NCI-H510A (cell line): ENCODE results near the gene AQP10.
"Not testable (repeated sequence)": the region's sequence is repeated elsewhere in the genome, so short reads cannot be mapped to it uniquely, and the experiment has no call there.

ENCODE experiments used
- DNase-seq: peaks from one replicate; lab custom pipeline; 2025; lab: John Stamatoyannopoulos, UW

AQP10 gene

DNA sequence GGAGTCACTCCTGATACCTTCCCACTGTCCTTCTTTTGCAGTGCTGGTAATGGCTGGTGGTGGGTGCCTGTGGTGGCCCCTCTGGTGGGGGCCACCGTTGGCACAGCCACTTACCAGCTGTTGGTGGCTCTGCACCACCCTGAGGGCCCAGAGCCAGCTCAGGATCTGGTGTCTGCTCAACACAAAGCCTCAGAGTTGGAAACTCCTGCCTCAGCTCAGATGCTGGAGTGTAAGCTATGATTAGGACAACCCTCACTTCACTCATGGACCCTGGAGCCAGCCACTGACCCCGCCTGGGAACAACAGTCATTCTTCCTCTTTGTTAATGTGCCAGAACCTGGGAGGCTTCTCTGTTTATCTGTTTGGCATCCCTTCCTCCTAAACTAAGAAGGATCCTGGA, 3.3 kb downstream of the AQP10 start:
- DNase-seq = no peak

DNA sequence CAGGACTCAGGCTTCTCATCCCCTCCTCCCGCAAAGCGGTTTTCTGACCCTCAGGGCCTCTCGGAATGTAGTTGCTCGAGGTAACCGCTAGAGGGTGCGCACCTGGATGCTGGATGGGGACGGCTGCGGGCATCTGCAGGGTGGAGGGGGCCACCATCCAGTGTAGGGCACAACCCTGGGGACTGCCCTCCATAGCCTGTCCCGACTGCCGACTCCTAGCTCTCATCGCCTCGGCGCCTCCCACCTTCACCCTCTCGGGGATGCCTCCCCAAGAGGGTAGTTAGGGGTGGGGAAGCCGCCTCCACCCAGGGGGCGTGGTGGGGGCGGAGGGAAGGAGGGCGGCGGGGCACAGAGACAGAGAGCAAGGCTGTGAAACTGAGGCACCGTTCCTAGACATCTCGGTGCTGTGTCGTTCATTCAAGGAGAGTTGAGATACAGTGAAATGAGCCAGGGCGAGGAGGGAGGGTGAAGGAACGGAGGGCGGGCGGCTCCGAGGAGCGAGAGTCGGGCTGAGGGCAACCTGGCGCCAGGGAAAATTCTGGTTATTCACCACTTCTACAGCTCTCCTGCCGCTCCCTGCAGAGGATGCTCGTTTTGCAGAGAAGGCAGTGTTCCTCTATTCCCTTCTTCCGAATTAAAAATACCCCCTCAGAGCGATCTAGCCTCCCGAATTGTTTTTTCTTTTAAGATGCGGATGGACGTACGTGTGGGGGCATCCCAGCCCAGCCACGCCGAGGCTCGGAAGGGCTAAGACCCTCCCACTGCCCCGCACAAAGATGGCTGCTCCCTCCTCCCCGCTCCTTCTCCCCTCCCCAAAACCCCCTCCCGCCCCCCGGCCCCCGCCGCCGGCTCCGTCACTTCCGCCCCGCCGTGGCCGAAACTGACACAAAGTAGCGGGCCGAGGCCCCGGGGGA, 4.0 kb downstream of the AQP10 start, which contains the start of gene ATP8B2:
TSS of gene ATP8B2 (plus strand) at position 857 of the 914 bp plus-strand sequence. CDS start 2,617 bp downstream, outside the sequence.
- peak; percentile 68 for DNase-seq

GRCh38 chr1:154325583-154326545, 5.0 kb downstream of the AQP10 start:
- DNase-seq = peak; percentile 19

DNA sequence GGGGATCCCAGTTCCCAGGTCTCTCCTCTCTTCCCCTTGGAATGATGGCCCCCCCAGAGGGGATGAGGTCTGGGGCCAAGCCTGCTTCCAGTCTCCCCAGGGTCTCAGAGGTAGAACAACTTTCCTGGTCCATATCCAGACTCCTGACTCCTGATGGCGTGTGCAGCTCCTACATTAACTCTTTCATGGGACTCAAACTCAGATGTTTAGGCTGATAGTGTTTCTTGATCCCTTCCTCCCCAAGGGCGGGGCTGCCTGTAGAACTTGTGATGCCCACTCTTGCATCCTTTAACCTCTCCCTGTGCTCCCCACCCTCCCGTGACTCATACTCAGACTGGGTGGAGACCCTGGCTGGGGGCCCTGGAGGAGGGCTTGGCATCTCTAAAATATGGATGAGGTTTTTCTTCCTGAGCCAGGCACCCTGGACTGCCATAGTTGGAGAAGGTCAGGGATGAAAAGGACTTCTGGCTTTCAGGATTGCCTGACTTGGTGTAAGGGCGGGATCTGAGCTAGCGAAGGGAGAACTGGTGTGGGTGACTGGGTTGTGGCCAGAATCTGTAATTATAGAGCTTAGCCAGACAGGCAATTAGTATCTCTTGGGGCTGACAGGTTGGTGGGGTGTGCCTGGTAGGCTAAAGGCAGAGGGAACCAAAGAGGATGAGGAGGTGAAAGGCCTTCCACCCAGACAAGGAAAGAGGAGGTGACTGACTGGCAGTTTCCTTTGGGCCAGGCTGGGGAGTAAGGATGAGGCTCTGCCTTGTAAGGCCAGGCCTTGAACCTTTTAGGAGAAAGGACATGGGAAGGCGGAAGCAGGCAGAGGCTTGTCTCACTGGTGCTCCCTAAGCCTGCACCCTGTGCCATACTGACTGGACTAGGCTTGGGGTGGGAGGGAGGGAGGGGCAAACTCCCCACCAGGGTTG, 5.9 kb downstream of the AQP10 start:
- DNase-seq = no peak

GRCh38 chr1:154327466-154328317, 6.8 kb downstream of the AQP10 start:
- DNase-seq = peak; percentile 73

GRCh38 chr1:154328318-154329151, 7.6 kb downstream of the AQP10 start:
- peak; percentile 79 for DNase-seq

GRCh38 chr1:154329152-154329521, 8.2 kb downstream of the AQP10 start:
- no peak for DNase-seq

DNA sequence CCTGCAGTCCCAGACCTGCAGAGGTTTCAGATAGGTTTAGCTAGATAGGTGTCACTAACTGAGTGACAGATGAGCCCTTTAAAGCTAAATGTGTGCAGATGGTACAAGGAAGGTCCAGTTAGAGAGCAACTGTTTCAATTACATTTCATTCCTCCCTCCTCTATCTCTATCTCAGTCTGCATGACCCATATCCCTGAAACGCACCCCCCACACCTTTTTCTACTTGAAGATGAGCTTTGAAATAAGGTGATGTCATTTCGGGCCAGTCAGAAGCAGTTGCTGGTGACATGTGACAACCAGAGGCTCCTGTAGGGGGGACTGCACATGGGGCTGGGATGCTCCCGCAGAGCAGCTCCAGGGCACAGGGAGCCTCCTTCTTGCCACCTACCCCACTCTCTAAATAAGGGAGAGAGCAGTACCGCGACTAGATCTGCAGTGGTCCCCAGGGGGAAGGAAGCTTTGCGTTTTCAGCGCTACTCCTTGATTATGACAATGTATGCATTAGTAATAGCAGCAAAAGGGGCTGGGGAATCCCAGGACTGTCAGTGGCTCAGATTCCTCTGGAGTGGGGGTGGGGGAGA, 8.7 kb downstream of the AQP10 start:
- DNase-seq = no peak

DNA sequence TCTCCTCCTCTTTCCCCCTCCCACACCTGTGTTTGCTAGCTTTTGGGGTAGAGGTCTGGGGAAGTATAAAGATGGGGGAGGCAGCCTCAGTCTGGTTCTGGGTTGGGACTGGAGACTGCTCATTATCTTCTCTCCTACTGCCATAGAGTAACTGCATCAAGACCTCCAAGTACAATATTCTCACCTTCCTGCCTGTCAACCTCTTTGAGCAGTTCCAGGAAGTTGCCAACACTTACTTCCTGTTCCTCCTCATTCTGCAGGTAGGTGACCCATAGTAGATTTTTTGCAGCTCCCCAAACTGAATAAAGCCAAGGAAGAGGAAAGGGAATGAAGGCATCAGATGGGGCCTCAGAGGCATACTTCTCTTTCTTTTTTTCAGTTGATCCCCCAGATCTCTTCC, 9.8 kb downstream of the AQP10 start:
- no peak for DNase-seq

- no peak for DNase-seq
Observed at GRCh38 chr1:154334079-154335024, 13.5 kb downstream of the AQP10 start.

GRCh38 chr1:154335025-154335714, 14.3 kb downstream of the AQP10 start:
- DNase-seq = peak; percentile 80

DNA sequence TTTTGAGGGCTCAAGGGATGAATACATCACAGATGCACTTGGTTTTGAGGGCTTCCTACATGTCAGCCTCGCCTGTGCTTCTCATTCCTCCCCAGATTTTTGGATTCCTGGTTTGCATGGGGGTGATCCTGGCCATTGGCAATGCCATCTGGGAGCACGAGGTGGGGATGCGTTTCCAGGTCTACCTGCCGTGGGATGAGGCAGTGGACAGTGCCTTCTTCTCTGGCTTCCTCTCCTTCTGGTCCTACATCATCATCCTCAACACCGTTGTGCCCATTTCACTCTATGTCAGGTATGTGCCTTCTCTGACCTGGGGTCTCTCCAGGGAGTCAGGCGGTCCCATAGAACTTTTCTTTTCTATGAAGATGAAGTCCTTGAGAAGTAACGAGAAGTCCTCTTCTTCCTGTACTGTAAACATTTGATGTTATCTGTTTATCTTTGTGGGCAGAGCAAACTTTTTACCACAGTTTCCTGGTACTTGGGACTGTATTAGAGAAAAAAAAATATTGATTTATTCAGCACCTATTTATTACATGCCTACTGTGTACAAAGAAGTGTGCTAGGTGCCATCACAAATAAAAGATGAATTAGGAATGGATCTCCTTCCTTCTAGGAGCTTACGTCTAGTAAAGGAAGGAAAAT, 16.5 kb downstream of the AQP10 start:
- no peak for DNase-seq

- no peak for DNase-seq
Observed at GRCh38 chr1:154338875-154339274, 18.0 kb downstream of the AQP10 start.

DNA sequence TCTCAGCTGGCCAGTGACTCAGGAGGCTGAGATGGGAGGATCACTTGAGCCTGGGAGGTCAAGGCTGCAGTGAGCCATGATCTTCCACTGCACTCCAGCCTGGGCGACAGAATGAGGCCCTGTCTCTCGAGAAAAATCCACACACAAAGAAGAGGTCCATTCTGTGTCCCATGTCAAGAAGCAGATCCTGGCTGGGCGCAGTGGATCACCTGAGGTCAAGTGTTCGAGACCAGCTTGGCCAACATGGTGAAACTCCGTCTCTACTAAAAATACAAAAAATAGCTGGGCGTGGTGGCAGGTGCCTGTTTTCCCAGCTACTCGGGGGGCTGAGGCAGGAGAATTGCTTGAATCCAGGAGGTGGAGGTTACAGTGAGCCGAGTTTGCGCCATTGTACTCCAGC, 20.5 kb downstream of the AQP10 start:
- DNase-seq = not testable (repeated sequence)

DNA sequence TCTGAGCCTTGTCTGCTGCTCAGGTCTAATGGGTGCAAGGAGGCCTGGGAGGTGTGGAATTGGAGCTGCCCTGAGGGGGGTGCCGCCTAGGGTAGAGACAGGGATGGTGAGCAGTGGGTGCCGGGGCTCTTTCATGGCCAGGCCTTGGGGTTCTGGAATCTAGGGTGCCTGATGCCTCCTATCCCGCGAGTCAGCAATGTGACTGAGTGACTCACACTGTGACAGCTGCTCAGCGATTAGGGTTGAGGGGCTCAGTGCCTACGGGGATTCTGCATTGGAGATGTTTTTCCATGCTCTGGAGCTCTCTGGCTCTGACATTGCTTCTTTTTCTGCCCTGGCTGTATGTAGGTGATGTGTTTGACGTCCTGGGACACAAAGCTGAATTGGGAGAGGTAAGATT, 21.2 kb downstream of the AQP10 start:
- DNase-seq = no peak

DNA sequence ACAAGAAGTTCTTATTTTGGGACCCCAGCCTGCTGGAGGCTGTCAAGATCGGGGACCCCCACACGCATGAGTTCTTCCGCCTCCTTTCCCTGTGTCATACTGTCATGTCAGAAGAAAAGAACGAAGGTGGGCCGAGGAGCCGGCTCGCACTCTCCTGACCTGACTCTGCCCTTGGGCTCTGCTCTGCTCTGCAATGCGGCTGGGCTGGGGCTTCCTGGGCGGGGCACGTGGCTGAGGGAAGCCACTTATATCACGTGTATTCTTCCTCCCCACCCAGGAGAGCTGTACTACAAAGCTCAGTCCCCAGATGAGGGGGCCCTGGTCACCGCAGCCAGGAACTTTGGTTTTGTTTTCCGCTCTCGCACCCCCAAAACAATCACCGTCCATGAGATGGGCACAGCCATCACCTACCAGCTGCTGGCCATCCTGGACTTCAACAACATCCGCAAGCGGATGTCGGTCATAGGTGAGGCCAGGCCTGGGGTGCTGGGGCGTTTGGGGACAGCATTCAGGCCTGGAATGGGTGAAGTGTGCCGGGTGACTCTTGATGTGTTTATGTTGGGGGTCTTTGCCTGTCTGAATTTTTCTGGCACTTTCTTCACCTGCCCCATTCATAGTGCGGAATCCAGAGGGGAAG, 22.1 kb downstream of the AQP10 start:
- DNase-seq = no peak
